K562 (cell line): Measurements from ENCODE around the gene MMP27. TPM values are rescaled to one million over a fixed set of nuclear protein-coding genes. Genes with fewer than 3 reads are reported as not detected.

Source experiments
- CTBP1 ChIP-seq: fragments of 450-650 bp; IDR thresholded peaks from 2 replicates; pipeline ENCODE4 v1.6.1; 2016; ENCODE audit warnings: borderline replicate concordance
- EHMT2 ChIP-seq: fragments of 450-650 bp; IDR thresholded peaks from 2 replicates; pipeline ENCODE4 v1.6.1; 2018; ENCODE audit warnings: antibody characterized with exemption
- MAFK ChIP-seq: IDR thresholded peaks from 2 replicates; pipeline ENCODE4 v1.6.1; 2011; ENCODE audit warnings: low read length, improper control_type of control experiment
- MGA ChIP-seq: fragments of 450-650 bp; IDR thresholded peaks from 2 replicates; pipeline ENCODE4 v1.6.1; 2016; ENCODE audit warnings: mild to moderate bottlenecking, moderate library complexity
- NFXL1 ChIP-seq: fragments of 450-650 bp; formaldehyde crosslinking; IDR thresholded peaks from 2 replicates; pipeline ENCODE4 v1.4.0; 2021; ENCODE audit warnings: mild to moderate bottlenecking
- PATZ1 ChIP-seq: fragments of 250-450 bp; sonication (Bioruptor Pico); IDR thresholded peaks from 2 replicates; pipeline ENCODE4 v1.5.0; 2020; ENCODE audit warnings: mild to moderate bottlenecking, borderline replicate concordance
- PYGO2 ChIP-seq: fragments of 450-650 bp; IDR thresholded peaks from 2 replicates; pipeline ENCODE4 v1.6.1; 2016; ENCODE audit warnings: mild to moderate bottlenecking, missing genetic modification characterization, moderate library complexity, missing compliant biosample characterization
- RBM22 ChIP-seq: fragments of 200-400 bp; formaldehyde crosslinking; IDR thresholded peaks from 2 replicates; pipeline ENCODE4 v1.6.1; 2018; ENCODE audit warnings: low read length, low read depth; ENCODE audit not compliant: poor library complexity, severe bottlenecking
- ZC3H8 ChIP-seq: fragments of 450-650 bp; IDR thresholded peaks from 2 replicates; pipeline ENCODE4 v1.6.1; 2017
- ZNF589 ChIP-seq: fragments of 200-800 bp; sonication (Bioruptor generic); IDR thresholded peaks from 2 replicates; pipeline ENCODE4 v1.6.1; 2016; ENCODE audit warnings: low read depth, missing genetic modification characterization, missing compliant biosample characterization
- polyA plus RNA-seq, 8 experiments: library from polyadenylated mRNA; depleted of rRNA in 4 of 8; stranded (reverse) in 5 of 8; unstranded in 3 of 8; fragments of >200 nt; fragmentation: Nextera tagmentation in 2 of 8; fragmentation: Illumina TruSeq in 1 of 8; extraction: Ambion mirVana in 2 of 8; extraction: Trizol in 1 of 8; gene quantifications; 2 replicates each; pipeline versions ENCODE4 v1.2.1 to v1.2.3, GENCODE V29; 2011 to 2014; ENCODE audit warnings: inconsistent platforms in 1 of 8, missing spikeins in 1 of 8
- total RNA-seq, 7 experiments: library from RNA; depleted of rRNA in 6 of 7; stranded (reverse); fragments of >200 nt in 6 of 7; fragmentation: Illumina TruSeq in 2 of 7; extraction: Trizol in 2 of 7; gene quantifications; 2 replicates each; pipeline versions ENCODE4 v1.2.1 to v1.2.3, GENCODE V29; 2011 to 2021; ENCODE audit warnings: low replicate concordance in 1 of 7
- TF ChIP-seq, protein P1 (sequence below): fragments of 250-450 bp; sonication (Bioruptor Pico); IDR thresholded peaks from 2 replicates; pipeline ENCODE4 v1.4.0; 2020; ENCODE audit warnings: mild to moderate bottlenecking, moderate library complexity, borderline replicate concordance
- TF ChIP-seq, protein P2 (sequence below): fragments of 250-450 bp; sonication (Bioruptor Pico); IDR thresholded peaks from 2 replicates; pipeline ENCODE4 v1.6.1; 2021; ENCODE audit warnings: mild to moderate bottlenecking

MMP27 gene
- total and polyA plus RNA-seq, 9 of the 15 experiments (the other 6 are each of a cell fraction or from before 2014, with no cell fraction given) = not detected

GRCh38 chr11:102653744-102654291, 51.8 kb downstream of the MMP27 start (continued):
- TF ChIP-seq MGA = peak; percentile 81
- TF ChIP-seq, protein P1, sequence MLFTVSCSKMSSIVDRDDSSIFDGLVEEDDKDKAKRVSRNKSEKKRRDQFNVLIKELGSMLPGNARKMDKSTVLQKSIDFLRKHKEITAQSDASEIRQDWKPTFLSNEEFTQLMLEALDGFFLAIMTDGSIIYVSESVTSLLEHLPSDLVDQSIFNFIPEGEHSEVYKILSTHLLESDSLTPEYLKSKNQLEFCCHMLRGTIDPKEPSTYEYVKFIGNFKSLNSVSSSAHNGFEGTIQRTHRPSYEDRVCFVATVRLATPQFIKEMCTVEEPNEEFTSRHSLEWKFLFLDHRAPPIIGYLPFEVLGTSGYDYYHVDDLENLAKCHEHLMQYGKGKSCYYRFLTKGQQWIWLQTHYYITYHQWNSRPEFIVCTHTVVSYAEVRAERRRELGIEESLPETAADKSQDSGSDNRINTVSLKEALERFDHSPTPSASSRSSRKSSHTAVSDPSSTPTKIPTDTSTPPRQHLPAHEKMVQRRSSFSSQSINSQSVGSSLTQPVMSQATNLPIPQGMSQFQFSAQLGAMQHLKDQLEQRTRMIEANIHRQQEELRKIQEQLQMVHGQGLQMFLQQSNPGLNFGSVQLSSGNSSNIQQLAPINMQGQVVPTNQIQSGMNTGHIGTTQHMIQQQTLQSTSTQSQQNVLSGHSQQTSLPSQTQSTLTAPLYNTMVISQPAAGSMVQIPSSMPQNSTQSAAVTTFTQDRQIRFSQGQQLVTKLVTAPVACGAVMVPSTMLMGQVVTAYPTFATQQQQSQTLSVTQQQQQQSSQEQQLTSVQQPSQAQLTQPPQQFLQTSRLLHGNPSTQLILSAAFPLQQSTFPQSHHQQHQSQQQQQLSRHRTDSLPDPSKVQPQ (CRISPR knock-in tag) = peak; percentile 86
- TF ChIP-seq, protein P2, sequence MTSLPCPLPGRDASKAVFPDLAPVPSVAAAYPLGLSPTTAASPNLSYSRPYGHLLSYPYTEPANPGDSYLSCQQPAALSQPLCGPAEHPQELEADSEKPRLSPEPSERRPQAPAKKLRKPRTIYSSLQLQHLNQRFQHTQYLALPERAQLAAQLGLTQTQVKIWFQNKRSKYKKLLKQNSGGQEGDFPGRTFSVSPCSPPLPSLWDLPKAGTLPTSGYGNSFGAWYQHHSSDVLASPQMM (CRISPR knock-in tag) = no peak
- no peak for TF ChIP-seq NFXL1 (CRISPR knock-in tag)
- TF ChIP-seq PATZ1 = no peak
- no peak for TF ChIP-seq ZC3H8
- TF ChIP-seq EHMT2 = no peak
- no peak for TF ChIP-seq PYGO2 (tag)
- TF ChIP-seq RBM22 = no peak
- no peak for TF ChIP-seq CTBP1
- no peak for TF ChIP-seq MAFK
- no peak for TF ChIP-seq ZNF589 (CRISPR knock-in tag)
